ENCODE measurements around the gene EXOC2. TPM values are rescaled to one million over a fixed set of nuclear protein-coding genes. Genes with fewer than 3 reads are reported as not detected.

EXOC2 gene
- total and polyA plus RNA-seq, 2 of the 13 experiments (the other 11 are each of a cell fraction or from before 2014, with no cell fraction given), result 12.6 to 22.9 TPM

DNA sequence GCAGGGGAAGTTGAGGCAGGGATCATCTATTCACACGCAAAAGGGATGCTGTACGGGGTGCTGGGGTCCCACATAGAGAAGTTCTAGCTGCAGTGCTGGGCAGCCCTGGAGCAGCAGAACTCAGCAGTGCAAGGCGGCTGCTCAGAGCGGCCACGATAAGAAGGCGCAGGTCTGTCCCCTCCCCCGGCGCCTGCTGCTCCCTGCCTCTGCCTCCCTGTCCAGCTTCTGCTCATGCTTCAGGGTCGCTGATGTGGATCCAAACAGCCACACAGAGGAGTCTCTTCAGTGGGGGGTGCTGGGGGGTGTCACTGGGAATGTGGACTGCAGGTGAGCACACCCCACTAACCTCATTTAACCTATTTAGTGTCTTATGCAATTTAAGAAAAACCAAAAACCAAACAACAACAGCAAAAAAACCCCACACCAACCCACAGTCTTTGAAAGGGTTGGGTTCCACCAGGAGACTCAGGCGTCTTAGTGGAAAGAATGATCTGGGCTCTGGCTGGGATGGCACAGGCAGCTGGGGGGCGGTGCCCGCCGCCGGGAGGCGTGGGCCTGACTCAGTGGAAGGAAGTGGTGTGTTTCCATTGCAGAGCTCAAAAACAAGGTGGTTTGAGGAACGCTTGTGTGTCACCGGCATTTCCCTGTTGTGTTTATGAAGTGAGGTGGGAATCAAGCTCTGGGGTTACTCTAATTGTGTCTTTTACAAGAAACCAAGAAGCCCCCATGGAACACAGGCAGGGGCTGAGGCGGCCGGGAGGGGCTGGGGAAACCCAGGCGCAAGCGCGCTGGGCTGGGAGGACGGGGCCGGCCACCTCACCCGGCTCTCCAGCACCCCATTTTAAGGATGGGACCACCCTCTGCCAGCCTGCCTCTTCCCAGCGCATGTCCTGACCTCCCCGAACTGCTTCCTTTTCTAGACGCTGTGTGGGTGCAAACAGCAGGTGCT, 246.2 kb downstream of the EXOC2 start:
- intact Hi-C loops (cut with micrococcal nuclease; ENCODE audit: unreplicated experiment), result no loop called here

DNA sequence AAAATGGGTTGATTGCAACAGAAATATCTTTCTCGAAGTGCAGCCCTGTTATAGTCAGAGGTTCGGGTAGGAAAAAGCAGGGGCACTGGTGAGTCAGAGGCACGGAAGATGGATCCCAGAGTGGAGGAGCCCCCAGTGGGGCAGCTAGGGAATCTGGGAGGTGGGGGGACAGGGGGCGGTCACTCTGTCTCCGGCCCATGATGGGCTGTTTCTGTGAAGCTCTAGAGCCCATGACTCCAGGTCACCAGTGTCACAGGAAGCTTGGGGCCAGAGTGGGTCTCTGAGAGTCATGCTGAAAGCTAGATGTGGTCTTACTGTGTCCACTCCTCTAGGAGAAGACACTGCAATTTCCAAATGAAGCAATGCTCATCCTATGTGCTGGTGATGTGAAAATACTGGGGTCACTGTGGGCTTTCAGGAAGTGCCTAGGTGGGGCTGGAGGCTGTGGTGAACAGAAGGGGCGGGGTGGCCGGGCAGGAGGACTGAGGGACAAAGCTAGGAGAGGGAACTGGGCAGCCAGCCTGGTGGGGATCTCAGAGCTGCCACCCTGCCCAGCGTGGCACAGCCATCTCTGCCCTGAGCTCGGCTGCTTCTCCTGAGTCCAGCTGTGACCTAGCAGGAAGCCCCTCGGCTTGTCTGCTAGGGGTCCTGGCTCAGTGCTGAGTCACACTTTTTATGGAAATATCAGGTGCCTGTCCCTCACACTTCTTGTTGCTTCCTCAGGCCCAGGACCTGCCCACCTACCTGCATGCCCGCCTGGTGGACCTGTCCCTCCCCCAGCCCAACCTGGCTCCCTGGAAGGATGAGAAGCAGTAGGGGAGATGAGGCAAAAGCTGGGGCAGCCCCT, 247.1 kb downstream of the EXOC2 start:
- in situ Hi-C loops (cut with HindIII; ENCODE audit: extremely low pct_ligation_motif_present, low pct_unique_long_range_greater_than_20kb) (no loop called here), intact Hi-C loops (cut with micrococcal nuclease; ENCODE audit: unreplicated experiment) (no loop called here)
- Histone ChIP-seq H3K79me2 (ENCODE audit: insufficient read depth, low read length) (no peaks in the 10 kb centered on the region), H3K27me3 (ENCODE audit: control insufficient read depth in 1 of 2, insufficient read depth in 2 of 2, low read length in 2 of 2) (peaks cover 6 to 71% of the 10 kb centered on the region in 2 experiments; a peak in 4 of 5 replicates), H3K9ac (ENCODE audit: insufficient read depth, low read depth, low read length) (no peak overlapping the region), H3K36me3 (replicated peaks in 1 of 2; ENCODE audit: control insufficient read depth in 1 of 2, insufficient read depth in 2 of 2, low read length in 2 of 2) (no peaks in the 10 kb centered on the region), H4K20me1 (ENCODE audit: insufficient read depth, low read length) (no peaks in the 10 kb centered on the region), H3K4me3 (replicated peaks in 1 of 3; ENCODE audit: insufficient read depth in 1 of 3, low read depth in 2 of 3, low read length in 3 of 3) (no peak overlapping the region), H2AFZ (ENCODE audit: low read length) (no peak overlapping the region), H3K9me3 (ENCODE audit: low read length) (no peaks in the 10 kb centered on the region), H3K4me2 (ENCODE audit: low read depth, low read length) (no peak overlapping the region), H3K27ac (ENCODE audit: extremely low read length, insufficient read depth, low read length) (no peak overlapping the region), H3K4me1 (ENCODE audit: insufficient read depth, low read length) (no peaks in the 10 kb centered on the region)
- POLR2A ChIA-PET, result no interaction called here
- 19% methylated on average over 7 of the region's 11 CpGs for WGBS (ENCODE audit: low lambda C conversion rate)
- FAIRE-seq (no peak), ATAC-seq (no peak; the same call in 2 of the 3 replicates), DNase-seq (ENCODE audit: low spot score) (no peak)
- no peak for TF ChIP-seq NAIF1 (CRISPR knock-in tag; IDR thresholded peaks at IDR 0.05; ENCODE audit: borderline replicate concordance)
- TF ChIP-seq, protein P1, sequence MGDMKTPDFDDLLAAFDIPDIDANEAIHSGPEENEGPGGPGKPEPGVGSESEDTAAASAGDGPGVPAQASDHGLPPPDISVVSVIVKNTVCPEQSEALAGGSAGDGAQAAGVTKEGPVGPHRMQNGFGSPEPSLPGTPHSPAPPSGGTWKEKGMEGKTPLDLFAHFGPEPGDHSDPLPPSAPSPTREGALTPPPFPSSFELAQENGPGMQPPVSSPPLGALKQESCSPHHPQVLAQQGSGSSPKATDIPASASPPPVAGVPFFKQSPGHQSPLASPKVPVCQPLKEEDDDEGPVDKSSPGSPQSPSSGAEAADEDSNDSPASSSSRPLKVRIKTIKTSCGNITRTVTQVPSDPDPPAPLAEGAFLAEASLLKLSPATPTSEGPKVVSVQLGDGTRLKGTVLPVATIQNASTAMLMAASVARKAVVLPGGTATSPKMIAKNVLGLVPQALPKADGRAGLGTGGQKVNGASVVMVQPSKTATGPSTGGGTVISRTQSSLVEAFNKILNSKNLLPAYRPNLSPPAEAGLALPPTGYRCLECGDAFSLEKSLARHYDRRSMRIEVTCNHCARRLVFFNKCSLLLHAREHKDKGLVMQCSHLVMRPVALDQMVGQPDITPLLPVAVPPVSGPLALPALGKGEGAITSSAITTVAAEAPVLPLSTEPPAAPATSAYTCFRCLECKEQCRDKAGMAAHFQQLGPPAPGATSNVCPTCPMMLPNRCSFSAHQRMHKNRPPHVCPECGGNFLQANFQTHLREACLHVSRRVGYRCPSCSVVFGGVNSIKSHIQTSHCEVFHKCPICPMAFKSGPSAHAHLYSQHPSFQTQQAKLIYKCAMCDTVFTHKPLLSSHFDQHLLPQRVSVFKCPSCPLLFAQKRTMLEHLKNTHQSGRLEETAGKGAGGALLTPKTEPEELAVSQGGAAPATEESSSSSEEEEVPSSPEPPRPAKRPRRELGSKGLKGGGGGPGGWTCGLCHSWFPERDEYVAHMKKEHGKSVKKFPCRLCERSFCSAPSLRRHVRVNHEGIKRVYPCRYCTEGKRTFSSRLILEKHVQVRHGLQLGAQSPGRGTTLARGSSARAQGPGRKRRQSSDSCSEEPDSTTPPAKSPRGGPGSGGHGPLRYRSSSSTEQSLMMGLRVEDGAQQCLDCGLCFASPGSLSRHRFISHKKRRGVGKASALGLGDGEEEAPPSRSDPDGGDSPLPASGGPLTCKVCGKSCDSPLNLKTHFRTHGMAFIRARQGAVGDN (CRISPR knock-in tag; IDR thresholded peaks at IDR 0.05), result 0 out of 2 replicates have a peak, but pooled peaks have one; percentile 10
- CTCF ChIA-PET (ENCODE audit: low intra/inter-chr PET ratio, low total read pairs), result no interaction called here
- BruUV-seq (replicated peaks), result no TSS peak

More for the DNA sequence above, 246.2 kb downstream of the EXOC2 start:
- Histone ChIP-seq H4K20me1 (ENCODE audit: insufficient read depth, low read length) (no peaks in the 10 kb centered on the region), H3K27ac (ENCODE audit: extremely low read length, insufficient read depth, low read length) (no peak overlapping the region), H2AFZ (ENCODE audit: low read length) (no peak overlapping the region), H3K79me2 (ENCODE audit: insufficient read depth, low read length) (no peaks in the 10 kb centered on the region), H3K36me3 (replicated peaks in 1 of 2; ENCODE audit: control insufficient read depth in 1 of 2, insufficient read depth in 2 of 2, low read length in 2 of 2) (no peaks in the 10 kb centered on the region), H3K4me3 (replicated peaks in 1 of 3; ENCODE audit: insufficient read depth in 1 of 3, low read depth in 2 of 3, low read length in 3 of 3) (no peak overlapping the region), H3K27me3 (ENCODE audit: control insufficient read depth in 1 of 2, insufficient read depth in 2 of 2, low read length in 2 of 2) (peaks cover 6 to 66% of the 10 kb centered on the region in 2 experiments; a peak in 4 of 5 replicates), H3K9me3 (ENCODE audit: low read length) (no peaks in the 10 kb centered on the region), H3K4me2 (ENCODE audit: low read depth, low read length) (no peak overlapping the region), H3K9ac (ENCODE audit: insufficient read depth, low read depth, low read length) (no peak overlapping the region), H3K4me1 (ENCODE audit: insufficient read depth, low read length) (no peaks in the 10 kb centered on the region)
- ChIA-PET CTCF (ENCODE audit: low intra/inter-chr PET ratio, low total read pairs) (no interaction called here), POLR2A (no interaction called here)
- WGBS (ENCODE audit: low lambda C conversion rate), result 41% methylated on average over 23 of the region's 28 CpGs
- FAIRE-seq (no peak), ATAC-seq (no peak), DNase-seq (ENCODE audit: low spot score) (no peak)
- BruUV-seq (replicated peaks), result no TSS peak
- TF ChIP-seq ELF1 (CRISPR knock-in tag; IDR thresholded peaks at IDR 0.05), result no peak
- in situ Hi-C loops (cut with HindIII; ENCODE audit: extremely low pct_ligation_motif_present, low pct_unique_long_range_greater_than_20kb), result no loop called here

All from HepG2 (cell line).